ENCODE measurements around the gene MAP3K4.

- TF ChIP-seq CTCF (conservative IDR thresholded peaks at IDR 0.05; ENCODE audit: low read depth, low read length) (no peak), EZH2 (IDR thresholded peaks at IDR 0.05; ENCODE audit: borderline replicate concordance, low read depth, low read length, poor library complexity, severe bottlenecking) (no peak)
These were observed 22.1 kb downstream of the MAP3K4 start for GRCh38 chr6:161013695-161014094.

Measured in A673 (cell line).